HG03196 (cell line): ENCODE measurements around the gene POLQ.
A peak's percentile ranks its signal among the peaks of the same experiment; 100 is the strongest.
"Not testable (repeated sequence)": the region's sequence is repeated elsewhere in the genome, so short reads cannot be mapped to it uniquely, and the experiment has no call there.

Experiments used
- ATAC-seq: cut with Tn5 transposase; IDR thresholded peaks from one replicate; pipeline ENCODE4 v1.9.1; 2021; ENCODE audit not compliant: unreplicated experiment

POLQ gene

DNA sequence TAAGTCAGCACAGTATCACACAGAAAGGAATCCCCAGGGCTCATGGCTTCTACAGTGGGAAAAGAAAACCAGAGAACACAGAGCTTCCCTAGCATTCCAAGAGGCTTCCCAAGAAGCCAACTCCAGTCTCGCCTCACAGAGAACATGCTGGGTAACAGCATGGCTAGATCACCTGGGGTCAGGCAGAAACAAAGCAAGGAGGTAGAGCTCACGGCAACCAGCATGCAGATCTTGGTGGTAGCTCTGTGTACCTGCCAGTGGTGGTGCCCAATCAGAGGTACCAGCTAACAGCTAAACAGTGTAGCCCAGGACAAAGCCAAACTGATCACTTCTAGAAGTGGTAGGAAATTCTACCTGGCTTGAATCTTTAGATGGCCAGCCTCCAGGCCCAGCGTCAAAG, 31.3 kb downstream of the POLQ start:
- ATAC-seq = no peak

DNA sequence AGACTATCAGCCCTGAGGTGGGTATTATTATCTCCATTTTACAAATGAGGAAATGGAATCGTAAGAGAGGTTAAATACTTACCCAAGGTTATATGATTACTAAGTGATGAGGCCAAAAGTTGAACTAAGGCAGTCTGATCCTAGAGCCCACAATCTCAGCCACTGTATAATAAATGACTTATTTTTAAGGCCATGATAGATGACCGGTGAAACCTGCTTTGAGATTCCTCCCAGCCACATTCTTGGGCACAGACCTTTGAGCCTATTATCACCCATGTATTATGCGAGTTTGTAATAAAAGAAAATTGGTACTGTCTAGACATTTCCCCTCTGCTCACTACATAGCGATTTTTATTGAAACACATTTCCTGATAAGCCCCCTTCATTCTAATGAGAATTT, 37.4 kb downstream of the POLQ start:
- no peak for ATAC-seq

- no peak for ATAC-seq
Measured at GRCh38 chr3:121505256-121505655, 40.5 kb downstream of the POLQ start.

- ATAC-seq = no peak
Measured at GRCh38 chr3:121504618-121505017, 41.2 kb downstream of the POLQ start.

DNA sequence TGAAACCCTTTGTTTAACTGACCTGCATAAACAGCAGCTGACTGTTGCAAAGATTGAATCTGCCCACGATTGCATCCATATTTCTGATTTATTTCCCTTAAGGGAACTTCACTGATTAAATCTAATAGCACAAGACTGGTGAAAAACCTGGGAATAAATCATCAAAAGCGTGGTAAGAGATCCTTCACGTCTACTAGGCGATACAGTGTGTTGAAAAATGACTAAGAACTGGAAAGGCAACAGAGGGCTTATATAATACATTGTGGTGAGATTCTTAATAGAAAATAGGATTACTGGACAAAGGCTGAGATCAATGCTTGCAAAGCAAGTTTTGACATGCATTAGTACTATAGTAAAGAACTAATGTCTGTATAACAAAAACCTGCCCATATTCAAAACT, 49.0 kb downstream of the POLQ start:
- no peak for ATAC-seq

GRCh38 chr3:121493431-121493830, 52.4 kb downstream of the POLQ start:
- no peak for ATAC-seq

GRCh38 chr3:121491683-121492320, 54.0 kb downstream of the POLQ start:
- no peak for ATAC-seq

- ATAC-seq = no peak
Measured at GRCh38 chr3:121490161-121490560, 55.6 kb downstream of the POLQ start.

DNA sequence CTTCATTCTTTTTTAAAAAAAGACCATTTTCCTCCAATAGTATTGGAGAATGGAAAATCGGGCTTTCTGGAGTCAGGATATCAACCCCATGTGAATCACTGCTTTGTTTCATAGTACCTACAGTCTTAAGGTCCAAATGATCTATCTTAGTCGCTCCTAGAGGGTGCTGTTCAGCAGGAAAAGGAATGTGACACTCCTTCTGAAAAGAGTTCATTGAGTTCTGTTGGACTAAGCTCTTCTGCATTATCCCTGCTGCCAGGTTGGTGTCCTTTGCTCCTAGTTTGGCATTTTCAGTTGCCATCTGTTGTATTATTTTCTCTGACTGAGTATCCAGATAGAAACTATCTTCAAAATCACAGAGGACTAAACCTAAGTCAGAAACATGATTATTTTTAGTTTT, 57.2 kb downstream of the POLQ start:
- ATAC-seq = no peak

DNA sequence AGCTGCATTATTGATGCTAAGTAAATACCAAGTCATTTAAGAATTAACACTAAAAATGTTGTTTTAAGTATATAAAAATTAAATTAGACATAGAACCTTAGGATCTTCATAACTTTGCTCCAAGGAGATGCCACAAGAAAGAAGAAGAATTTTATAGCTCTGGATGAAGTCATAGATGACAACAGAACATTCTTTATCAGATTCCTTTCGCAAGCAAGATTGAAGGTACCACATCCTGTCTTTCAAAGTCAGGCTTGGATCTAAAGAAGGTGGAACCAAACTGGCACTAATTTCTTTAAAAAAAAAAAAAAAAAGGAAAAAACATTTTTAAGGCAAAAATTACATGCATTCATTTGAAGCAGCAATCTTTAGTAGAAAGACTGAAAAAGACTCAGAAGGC, 62.5 kb downstream of the POLQ start:
- no peak for ATAC-seq

GRCh38 chr3:121482660-121483059, 63.1 kb downstream of the POLQ start:
- ATAC-seq = no peak

DNA sequence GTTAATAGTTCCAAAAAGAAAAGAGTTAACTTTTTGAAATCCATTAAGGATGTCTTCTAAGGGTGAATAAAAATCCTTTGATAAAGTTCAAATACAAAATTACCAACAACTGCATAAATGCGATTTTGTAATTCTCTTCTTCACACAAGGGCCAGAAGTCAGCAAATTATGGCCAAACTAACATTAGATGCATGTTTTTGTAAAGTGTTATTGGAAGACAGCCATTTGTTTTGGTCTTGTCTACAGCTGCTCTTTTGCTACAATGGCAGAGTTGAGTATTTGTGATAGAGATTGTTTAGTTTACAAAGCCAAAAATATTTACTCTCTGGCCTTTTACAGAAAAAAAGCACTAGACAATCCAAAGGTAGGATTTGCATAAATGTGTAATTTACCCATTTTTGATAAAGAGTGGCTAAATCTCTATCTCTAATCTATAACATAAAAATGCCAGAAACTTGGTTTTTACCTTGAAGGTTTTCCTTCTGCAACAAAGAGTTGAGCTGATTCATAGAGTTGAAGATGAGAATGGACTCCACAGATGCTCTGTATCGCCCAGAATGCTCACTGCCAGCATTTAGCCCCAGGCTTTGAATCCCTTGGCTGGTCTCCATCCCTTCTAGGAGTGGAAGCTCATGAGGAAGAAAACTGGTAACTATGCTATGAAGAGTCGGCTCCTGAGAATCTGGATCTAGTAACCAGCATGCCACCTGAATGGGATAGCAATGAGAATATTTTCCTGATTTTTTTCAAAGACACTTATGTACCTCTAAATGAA, 64.5 kb downstream of the POLQ start:
- no peak for ATAC-seq

DNA sequence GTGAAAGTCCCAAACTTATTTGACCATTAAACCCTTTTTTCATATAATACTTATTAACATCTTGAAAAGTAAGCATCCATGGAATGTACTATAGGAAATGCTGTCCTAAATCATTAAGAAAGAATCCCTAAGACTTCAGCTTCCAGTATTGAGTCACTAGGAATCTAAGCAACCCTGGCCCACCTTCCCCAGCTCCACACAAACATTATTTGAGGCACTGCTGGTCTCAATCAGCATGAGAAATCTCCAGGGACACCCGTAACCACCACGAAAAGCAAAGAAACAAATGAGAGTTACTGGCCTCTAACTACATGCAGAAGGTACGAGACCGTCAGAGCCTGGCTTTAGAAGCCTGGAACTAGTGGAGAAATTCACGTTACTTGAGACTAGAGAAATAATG, 68.2 kb downstream of the POLQ start:
- no peak for ATAC-seq

DNA sequence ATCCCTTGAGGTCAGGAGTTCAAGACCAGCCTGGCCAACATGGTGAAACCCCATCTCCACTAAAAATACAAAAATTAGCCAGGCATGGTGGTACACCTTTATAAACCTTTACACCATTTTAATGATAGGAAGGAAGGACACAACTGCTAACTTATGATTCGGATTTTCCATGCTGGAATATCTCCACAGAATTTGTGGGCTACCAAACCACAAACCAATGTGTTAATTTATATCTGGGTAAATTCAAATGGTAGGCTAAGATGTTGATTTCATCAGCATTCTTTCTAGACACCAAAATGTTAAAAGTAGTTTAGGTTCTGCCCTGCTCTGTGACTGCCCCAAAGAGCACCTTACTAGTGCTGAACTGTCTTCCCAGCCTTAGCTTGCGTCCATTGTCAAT, 72.8 kb downstream of the POLQ start:
- ATAC-seq = no peak

GRCh38 chr3:121467085-121467484, 78.7 kb downstream of the POLQ start:
- no peak for ATAC-seq

- no peak for ATAC-seq
Measured at GRCh38 chr3:121463745-121464144, 82.0 kb downstream of the POLQ start.

GRCh38 chr3:121462565-121462964, 83.2 kb downstream of the POLQ start:
- no peak for ATAC-seq

GRCh38 chr3:121451752-121452151, 94.0 kb downstream of the POLQ start:
- not testable (repeated sequence) for ATAC-seq

DNA sequence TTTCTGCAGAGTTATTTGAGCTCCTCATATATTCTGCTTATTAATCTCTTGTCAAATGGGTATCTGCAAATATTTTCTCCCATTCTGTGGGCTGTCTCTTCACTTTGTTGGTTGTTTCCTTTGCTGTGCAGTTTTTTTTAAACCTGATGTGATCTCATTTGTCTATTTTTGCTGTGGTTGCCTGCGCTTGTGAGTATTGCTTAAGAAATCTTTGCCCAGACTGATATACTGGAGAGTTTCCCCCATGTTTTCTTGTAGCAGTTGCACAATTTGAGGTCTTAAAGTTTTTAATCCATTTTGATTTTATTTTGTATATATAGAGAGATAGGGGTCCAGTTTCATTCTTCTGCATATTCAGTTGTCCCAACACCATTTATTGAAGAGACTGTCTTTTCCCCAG, 102.3 kb downstream of the POLQ start:
- no peak for ATAC-seq

GRCh38 chr3:121436641-121437040, 109.1 kb downstream of the POLQ start:
- ATAC-seq = no peak

DNA sequence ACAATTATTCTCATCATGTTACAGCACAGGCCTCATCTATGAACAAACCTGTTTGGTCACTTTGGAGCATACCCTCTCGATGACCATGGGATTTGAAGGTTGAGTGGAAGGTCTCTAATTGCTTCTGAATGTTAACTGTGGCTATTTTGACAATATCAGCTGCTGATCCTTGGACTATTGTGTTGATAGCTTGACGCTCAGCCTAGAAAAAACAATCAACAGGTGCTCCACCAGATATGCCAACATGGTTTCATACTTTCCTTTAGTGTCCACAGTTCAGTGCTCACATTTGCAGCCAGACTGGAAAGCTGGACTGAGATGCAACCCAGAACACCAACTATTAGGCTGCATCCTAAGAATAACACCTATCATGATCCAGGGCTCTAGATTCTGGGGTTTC, 109.7 kb downstream of the POLQ start:
- ATAC-seq = no peak

DNA sequence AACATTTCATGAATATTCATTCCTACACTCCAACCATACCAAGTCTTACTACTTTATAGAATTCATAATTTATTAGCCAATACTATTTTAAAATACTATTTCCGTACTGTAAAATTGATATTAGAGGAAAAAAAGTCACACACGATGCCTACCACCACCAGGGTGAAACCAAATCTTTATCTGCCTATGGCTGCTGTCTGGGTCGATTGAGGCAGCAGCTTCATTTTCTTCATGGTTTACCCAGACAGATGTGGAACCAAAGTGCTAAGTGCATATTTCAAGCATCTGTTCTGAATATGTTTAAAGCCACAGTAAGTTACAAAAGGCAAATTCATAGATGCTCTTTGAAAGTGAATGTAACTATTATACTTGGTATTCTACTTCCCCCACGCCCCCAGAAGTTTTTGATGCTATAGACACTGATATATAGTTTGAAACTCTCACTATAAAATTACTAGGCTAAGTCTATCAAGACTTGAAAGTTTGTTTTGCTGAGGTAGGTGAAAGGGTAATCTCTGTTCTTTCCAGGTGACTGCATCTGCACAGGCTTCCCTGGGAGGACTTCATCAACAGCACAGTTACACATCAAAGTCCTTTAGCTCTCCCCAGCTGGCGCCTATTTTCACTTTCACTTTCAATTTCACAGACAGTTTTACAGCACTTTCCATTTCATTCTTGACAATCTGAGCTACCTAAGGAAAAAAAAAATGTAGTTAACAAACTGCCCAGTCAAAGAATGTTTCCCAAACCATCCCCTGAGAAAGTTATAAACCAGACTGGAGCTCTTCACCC, 113.9 kb downstream of the POLQ start:
- peak; percentile 89 for ATAC-seq
